ENCODE results near the gene SPATA17. TPM values are rescaled to one million over a fixed set of nuclear protein-coding genes. Genes with fewer than 3 reads are reported as not detected.

Gene SPATA17
- total RNA-seq, 2 experiments from 2014 or later, result not detected

DNA sequence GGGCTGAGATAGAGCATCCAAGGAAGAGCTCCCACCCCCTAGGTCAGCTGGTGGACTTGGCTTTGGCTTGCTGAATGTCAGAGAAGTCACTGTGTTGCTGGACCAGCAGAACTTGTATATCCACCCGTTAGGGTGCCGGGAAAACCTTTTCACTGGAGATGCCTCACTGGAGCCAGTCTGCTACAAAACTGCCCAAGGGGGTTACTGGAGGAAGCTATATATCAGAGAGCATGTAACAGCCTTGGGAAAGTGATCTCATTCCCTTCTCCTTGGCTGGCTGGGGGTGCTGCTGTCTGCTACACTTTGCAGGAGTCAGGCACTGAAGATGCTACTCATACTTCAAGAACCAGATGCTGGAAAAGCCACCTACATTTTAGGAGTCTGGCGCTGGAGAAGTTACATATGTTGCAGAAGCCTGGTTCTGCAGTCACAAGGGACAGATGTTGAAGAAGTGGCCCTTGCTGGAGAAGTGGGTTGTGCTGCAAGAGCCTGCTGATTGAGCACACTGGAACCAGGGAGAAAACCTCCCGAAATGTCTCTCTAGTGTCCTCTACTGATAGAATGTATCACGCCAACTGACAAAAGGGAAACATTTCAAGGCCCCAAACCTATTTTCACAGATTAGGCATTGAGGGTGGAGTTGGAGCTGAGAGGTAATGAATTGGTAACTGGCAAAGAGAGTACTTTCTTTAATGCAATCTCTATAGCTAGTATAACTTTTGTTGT, 250.6 kb downstream of the SPATA17 start:
- ChIA-PET CTCF (no interaction called here), POLR2A (no interaction called here)
- Mint-ChIP-seq H3K27ac (no peak overlapping the region), H3K4me1 (no peaks in the 10 kb centered on the region), H3K36me3 (ENCODE audit: low read depth) (no peaks in the 10 kb centered on the region), H3K4me3 (no peak overlapping the region), H3K27me3 (no peaks in the 10 kb centered on the region), H3K9me3 (no peaks in the 10 kb centered on the region)
- no peak for DNase-seq

DNA sequence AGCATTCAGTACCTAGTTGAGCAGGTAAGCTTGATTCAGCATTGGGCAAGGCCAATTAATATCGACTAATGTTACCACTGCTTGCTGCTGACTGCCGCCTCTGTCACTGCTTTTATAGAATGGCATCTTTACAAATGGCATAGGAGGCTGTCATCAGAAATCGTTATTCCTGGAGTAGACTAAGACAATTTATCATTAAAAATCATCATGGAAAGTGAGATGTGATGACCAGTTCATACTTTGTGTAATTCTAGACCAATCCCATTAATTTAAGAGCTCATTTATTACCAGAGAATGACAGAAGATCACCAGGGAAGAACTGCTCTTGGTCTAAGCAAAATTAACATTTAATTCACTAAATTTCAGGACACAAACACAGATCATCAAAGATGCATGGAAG, 254.0 kb downstream of the SPATA17 start:
- no peaks in the 10 kb centered on the region for H3K9me3 Mint-ChIP-seq
- CTCF ChIA-PET, result no interaction called here

GRCh38 chr1:217888328-217888727, 257.2 kb downstream of the SPATA17 start:
- no peak overlapping the region for H3K27ac Mint-ChIP-seq

More for the DNA sequence above, 254.0 kb downstream of the SPATA17 start:
- POLR2A ChIA-PET, result interaction anchor here (0.6 kb wide), 1 partner anchor 18 kb away, joined by 3 read pairs; no protein-coding TSS in a partner anchor
- Mint-ChIP-seq H3K27ac (no peak overlapping the region), H3K27me3 (no peaks in the 10 kb centered on the region), H3K36me3 (ENCODE audit: low read depth) (no peaks in the 10 kb centered on the region), H3K4me3 (no peak overlapping the region), H3K4me1 (no peaks in the 10 kb centered on the region)
- no peak for DNase-seq

DNA sequence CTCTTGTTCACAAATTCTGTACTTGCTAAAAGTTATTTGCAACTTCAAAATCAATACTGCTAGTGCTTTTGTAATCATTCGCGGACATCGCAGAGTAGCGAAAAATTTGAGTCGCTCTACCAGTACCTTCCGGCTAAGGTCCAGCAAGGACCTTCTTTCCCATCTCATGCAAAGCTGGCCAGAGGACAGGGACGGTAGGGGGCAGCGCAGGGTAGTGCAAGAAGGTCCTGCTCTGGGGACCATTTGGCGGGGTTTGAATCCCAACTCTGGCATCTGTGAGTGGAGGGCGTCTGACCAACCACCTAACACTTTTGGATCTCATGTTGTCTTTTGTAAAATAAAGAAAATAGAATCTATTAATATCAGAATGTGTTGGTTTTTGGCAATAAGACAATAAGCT, 258.3 kb downstream of the SPATA17 start:
- Mint-ChIP-seq H3K4me3 (no peak overlapping the region), H3K9me3 (no peaks in the 10 kb centered on the region), H3K27me3 (no peaks in the 10 kb centered on the region), H3K4me1 (no peaks in the 10 kb centered on the region), H3K36me3 (ENCODE audit: low read depth) (no peaks in the 10 kb centered on the region), H3K27ac (no peak overlapping the region)
- POLR2A ChIA-PET, result no interaction called here
- no peak for DNase-seq
- CTCF ChIA-PET, result no interaction called here

More at GRCh38 chr1:217888328-217888727, 257.2 kb downstream of the SPATA17 start:
- H3K4me1 Mint-ChIP-seq, result no peaks in the 10 kb centered on the region
- DNase-seq, result no peak
- H3K4me3 Mint-ChIP-seq, result no peak overlapping the region
- H3K9me3 Mint-ChIP-seq, result no peaks in the 10 kb centered on the region
- H3K27me3 Mint-ChIP-seq, result no peaks in the 10 kb centered on the region
- no peaks in the 10 kb centered on the region for H3K36me3 Mint-ChIP-seq (ENCODE audit: low read depth)
- ChIA-PET POLR2A (no interaction called here), CTCF (no interaction called here)

DNA sequence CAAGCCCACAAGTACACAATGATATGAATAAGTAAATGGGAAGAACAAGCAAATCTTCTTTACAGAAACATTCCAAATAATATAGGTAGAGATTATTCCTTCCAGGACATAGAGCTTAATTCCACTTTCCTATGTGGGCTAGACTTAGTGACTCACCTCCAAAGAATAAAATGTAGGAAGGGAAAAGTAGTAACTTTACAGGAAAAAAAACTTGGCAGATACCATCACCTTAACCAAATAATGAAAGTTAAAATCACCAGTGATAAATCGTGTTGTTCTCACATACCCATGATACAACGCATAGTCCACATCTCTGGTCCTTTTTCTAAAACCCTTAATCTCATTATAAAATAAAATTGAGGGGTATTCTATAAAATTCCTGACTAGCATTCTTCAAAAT, 260.8 kb downstream of the SPATA17 start:
- ChIA-PET CTCF (no interaction called here), POLR2A (no interaction called here)
- Mint-ChIP-seq H3K4me3 (no peak overlapping the region), H3K9me3 (no peaks in the 10 kb centered on the region), H3K4me1 (no peaks in the 10 kb centered on the region), H3K27me3 (no peaks in the 10 kb centered on the region), H3K36me3 (ENCODE audit: low read depth) (no peaks in the 10 kb centered on the region), H3K27ac (no peak overlapping the region)
- DNase-seq, result no peak

DNA sequence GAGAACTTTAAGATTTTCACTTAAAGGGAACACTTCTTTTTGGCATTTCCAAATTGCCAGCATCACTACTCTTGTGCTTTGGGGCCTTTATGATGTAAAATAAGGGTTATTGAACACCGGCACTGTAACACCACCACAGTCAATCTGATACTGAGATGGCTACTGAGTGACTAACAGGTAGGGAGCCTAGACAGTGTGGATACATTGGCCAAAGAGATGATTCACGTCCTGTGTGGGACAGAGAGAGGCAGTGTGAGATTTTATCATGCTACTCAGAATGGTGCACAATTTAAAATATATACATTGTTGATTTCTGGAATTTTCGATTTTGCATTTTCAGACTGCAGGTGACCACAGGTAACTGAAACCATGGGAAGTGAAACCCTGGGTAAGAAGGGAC, 261.6 kb downstream of the SPATA17 start:
- ChIA-PET CTCF (no interaction called here), POLR2A (no interaction called here)
- DNase-seq, result no peak
- no peak overlapping the region for H3K27ac Mint-ChIP-seq
- no peak overlapping the region for H3K4me3 Mint-ChIP-seq
- H3K4me1 Mint-ChIP-seq, result no peaks in the 10 kb centered on the region
- H3K36me3 Mint-ChIP-seq (ENCODE audit: low read depth), result no peaks in the 10 kb centered on the region
- no peaks in the 10 kb centered on the region for H3K9me3 Mint-ChIP-seq
- no peaks in the 10 kb centered on the region for H3K27me3 Mint-ChIP-seq

DNA sequence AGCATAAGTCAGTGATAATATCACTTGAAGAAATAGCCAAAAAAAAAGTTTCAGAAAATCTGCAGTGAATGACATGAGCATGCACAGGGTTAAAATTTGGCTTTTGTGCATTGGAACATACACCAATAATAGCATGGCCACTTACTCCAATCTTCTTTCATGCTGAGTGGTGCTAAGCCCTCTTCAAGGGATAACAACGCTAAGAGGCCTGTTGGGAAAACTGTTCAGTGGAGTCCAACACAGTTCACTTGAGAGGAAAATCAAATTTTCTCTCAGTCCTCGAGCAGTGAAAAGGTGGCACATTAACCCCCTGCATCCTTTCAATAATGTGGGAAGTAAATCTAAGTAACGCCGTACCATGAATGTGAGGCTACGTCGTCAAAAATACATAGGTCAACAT, 264.7 kb downstream of the SPATA17 start:
- Mint-ChIP-seq H3K27me3 (no peaks in the 10 kb centered on the region), H3K4me3 (no peak overlapping the region), H3K27ac (no peak overlapping the region), H3K36me3 (ENCODE audit: low read depth) (no peaks in the 10 kb centered on the region), H3K9me3 (peaks cover 1% of the 10 kb centered on the region), H3K4me1 (no peaks in the 10 kb centered on the region)
- POLR2A ChIA-PET, result no interaction called here
- CTCF ChIA-PET, result no interaction called here
- DNase-seq, result no peak

- Mint-ChIP-seq H3K4me1 (no peaks in the 10 kb centered on the region), H3K4me3 (no peak overlapping the region), H3K27ac (no peak overlapping the region), H3K27me3 (no peaks in the 10 kb centered on the region), H3K36me3 (ENCODE audit: low read depth) (no peaks in the 10 kb centered on the region), H3K9me3 (peaks cover 1% of the 10 kb centered on the region)
- POLR2A ChIA-PET, result no interaction called here
- no peak for DNase-seq
- CTCF ChIA-PET, result no interaction called here
These were observed 265.3 kb downstream of the SPATA17 start for GRCh38 chr1:217896490-217896889.

DNA sequence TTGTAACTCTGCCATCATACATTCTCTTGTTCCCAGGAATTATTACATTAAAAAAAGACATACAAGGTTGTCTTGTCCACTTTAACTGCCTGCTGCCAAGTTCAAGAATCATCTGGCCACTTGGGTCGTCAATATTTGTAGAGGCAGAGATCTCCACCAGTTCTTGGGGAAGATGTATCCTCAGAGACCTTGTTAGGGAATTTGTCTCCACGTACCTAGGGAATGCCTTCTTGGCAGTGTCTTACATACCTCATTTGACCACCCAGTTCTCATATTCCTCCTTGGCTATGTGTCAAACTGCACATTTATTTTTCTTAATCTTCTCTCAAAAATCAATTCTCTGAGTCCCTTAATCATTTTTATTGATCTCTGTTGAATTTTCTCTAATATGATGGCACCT, 266.0 kb downstream of the SPATA17 start:
- H3K9me3 Mint-ChIP-seq, result peaks cover 1% of the 10 kb centered on the region
- DNase-seq, result no peak

GRCh38 chr1:217899614-217900013, 268.5 kb downstream of the SPATA17 start:
- POLR2A ChIA-PET, result no interaction called here
- H3K27ac Mint-ChIP-seq, result no peak overlapping the region
- no peak for DNase-seq
- H3K36me3 Mint-ChIP-seq (ENCODE audit: low read depth), result no peaks in the 10 kb centered on the region
- H3K9me3 Mint-ChIP-seq, result peaks cover 1% of the 10 kb centered on the region
- H3K4me1 Mint-ChIP-seq, result no peaks in the 10 kb centered on the region
- CTCF ChIA-PET, result no interaction called here
- H3K4me3 Mint-ChIP-seq, result no peak overlapping the region
- no peaks in the 10 kb centered on the region for H3K27me3 Mint-ChIP-seq

More for the DNA sequence above, 266.0 kb downstream of the SPATA17 start:
- Mint-ChIP-seq H3K27ac (no peak overlapping the region), H3K36me3 (ENCODE audit: low read depth) (no peaks in the 10 kb centered on the region), H3K27me3 (no peaks in the 10 kb centered on the region), H3K4me1 (no peaks in the 10 kb centered on the region), H3K4me3 (no peak overlapping the region)
- POLR2A ChIA-PET, result no interaction called here
- CTCF ChIA-PET, result no interaction called here

DNA sequence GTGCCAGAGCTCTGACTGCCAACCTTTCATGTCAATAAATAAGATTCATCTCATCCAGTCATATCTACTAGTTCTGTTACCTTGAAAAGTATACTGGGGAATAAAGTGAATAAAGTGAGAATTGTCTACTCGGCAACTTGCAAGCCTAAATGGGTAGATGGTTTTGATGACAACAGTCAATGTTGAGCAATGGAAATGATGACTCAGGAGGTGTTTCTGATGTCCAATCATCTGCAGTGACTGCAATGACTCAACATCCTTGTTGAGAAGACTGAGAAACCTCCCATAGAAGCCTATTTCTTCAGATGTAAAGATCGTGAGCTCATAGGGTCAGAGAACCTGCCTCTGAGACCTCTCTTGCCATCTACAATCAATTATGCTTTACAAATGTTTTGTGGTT, 276.4 kb downstream of the SPATA17 start:
- no peak for DNase-seq
- Mint-ChIP-seq H3K9me3 (peaks cover 2% of the 10 kb centered on the region), H3K4me1 (no peaks in the 10 kb centered on the region), H3K36me3 (ENCODE audit: low read depth) (no peaks in the 10 kb centered on the region), H3K27ac (no peak overlapping the region), H3K27me3 (no peaks in the 10 kb centered on the region), H3K4me3 (no peak overlapping the region)
- ChIA-PET CTCF (no interaction called here), POLR2A (no interaction called here)

DNA sequence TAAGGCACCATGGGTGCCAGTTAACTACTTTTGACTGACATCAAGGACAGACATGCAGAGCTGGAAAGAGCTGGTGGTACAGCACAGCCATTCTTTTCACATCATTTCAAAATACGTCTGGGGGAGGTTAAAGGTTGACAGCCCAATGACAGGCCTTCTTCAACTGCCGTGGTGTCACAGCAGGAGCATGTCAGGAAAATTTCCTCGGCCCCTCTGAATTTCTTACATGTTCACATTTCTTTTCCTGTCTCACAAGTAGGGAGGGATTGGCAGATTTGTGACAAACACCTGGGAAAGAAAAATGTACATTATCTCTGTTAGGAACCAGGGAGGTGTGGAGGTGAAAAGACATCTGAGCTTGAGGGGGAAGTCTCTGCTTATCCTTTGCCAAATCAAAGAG, 279.1 kb downstream of the SPATA17 start:
- H3K36me3 Mint-ChIP-seq (ENCODE audit: low read depth), result no peaks in the 10 kb centered on the region
- peaks cover under 1% of the 10 kb centered on the region for H3K9me3 Mint-ChIP-seq
- no peaks in the 10 kb centered on the region for H3K27me3 Mint-ChIP-seq
- DNase-seq, result no peak
- H3K27ac Mint-ChIP-seq, result no peak overlapping the region
- no peak overlapping the region for H3K4me3 Mint-ChIP-seq
- POLR2A ChIA-PET, result no interaction called here
- CTCF ChIA-PET, result no interaction called here
- H3K4me1 Mint-ChIP-seq, result no peaks in the 10 kb centered on the region

DNA sequence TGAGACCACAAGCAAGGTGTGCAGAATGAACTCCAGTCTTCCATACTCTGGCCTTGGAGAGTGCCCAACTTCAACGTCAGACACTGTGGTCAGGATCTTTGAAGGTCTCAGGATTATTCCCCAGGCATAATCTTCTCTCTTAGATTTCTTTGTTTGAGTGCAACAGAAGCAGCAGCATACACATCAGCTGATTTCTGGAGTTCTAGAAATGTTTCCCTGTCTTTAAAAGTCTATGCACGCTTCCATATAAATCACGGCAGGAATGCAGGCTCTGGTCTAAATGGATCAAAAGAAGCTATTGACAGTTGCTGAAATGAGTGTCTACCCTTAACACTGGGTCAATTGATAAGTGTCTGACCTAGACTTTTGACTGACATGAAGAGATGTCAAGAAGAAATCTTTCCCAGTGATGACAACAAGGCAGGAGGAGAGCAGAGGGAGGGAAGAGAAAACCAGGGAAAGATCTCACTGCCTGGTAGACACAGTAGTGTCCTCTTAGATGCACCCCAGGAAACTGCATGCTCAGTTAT, 279.7 kb downstream of the SPATA17 start:
- Mint-ChIP-seq H3K27me3 (no peaks in the 10 kb centered on the region), H3K4me3 (no peak overlapping the region), H3K9me3 (no peaks in the 10 kb centered on the region), H3K27ac (no peak overlapping the region), H3K4me1 (no peaks in the 10 kb centered on the region), H3K36me3 (ENCODE audit: low read depth) (no peaks in the 10 kb centered on the region)
- CTCF ChIA-PET, result no interaction called here
- no peak for DNase-seq
- POLR2A ChIA-PET, result no interaction called here

DNA sequence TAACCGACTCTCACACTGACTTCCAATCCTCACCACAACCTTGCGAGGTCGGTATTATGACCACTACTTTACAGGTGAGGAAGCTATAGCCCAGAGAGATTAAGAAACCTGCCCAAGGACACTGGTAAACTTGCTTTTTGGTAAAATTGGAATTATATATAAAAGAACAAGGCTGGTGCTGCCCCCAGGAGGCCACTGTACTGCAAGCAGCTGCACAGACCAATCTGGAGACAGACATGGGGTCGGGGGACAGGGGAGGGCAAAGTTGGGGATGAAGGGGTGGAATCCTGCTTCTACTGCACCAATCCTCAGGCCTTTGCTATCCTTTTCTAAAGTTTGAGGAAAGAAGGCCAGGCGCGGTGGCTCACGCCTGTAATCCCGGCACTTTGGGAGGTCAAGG, 280.8 kb downstream of the SPATA17 start:
- Mint-ChIP-seq H3K27me3 (no peaks in the 10 kb centered on the region), H3K4me3 (no peak overlapping the region), H3K36me3 (ENCODE audit: low read depth) (no peaks in the 10 kb centered on the region), H3K9me3 (no peaks in the 10 kb centered on the region), H3K27ac (no peak overlapping the region), H3K4me1 (no peaks in the 10 kb centered on the region)
- DNase-seq, result no peak
- ChIA-PET POLR2A (no interaction called here), CTCF (no interaction called here)

All from activated CD4-positive, alpha-beta T cell treated with anti-CD3 and anti-CD28 coated beads, Interleukin-2, amount 10 ng/mL, durations not matched to agents 7 days and 5 days (primary cell).